HepG2 (cell line): Measurements from ENCODE around the gene ZNF503. TPM values are rescaled to one million over a fixed set of nuclear protein-coding genes. Genes with fewer than 3 reads are reported as not detected.
A peak's percentile ranks its signal among the peaks of the same experiment; 100 is the strongest.

Experiments used
- ATAC-seq: fragments of 200-7000 bp; cut with Tn5 transposase; 3 replicates; pipeline ENCODE4 v1.9.1; 2020; ENCODE audit warnings: mild to moderate bottlenecking, moderate library complexity
- BruUV-seq: library from RNA; stranded (reverse); fragments of 400-500 nt; replicated peaks from 2 replicates; lab custom pipeline; 2021; lab: Mats Ljungman, UMichigan
- CTCF ChIA-PET: fragments of 300-600 bp; formaldehyde crosslinking; extraction: SDS; loops from one replicate; lab custom pipeline; 2021; ENCODE audit warnings: low total read pairs, inconsistent platforms, low intra/inter-chr PET ratio; lab: Yijun Ruan, JAX
- POLR2A ChIA-PET: fragments of 350-600 bp; sonication (Branson Sonifier 250); formaldehyde crosslinking; loops from one replicate; lab custom pipeline; 2020; ENCODE audit warnings: antibody characterized with exemption, inconsistent platforms; lab: Yijun Ruan, JAX
- DNase-seq: peaks from one replicate; pipeline ENCODE4 v3.0.0-alpha.2; 2015; ENCODE audit warnings: low spot score
- FAIRE-seq: peaks from 3 replicates; lab custom pipeline; 2011; peaks lifted over from hg19 to GRCh38; lab: Jason Lieb, UNC
- H2AFZ ChIP-seq: one replicate; pipeline ENCODE4 v1.6.1; 2011; ENCODE audit warnings: low read length, inconsistent platforms
- H3K27ac ChIP-seq: fragments of 300-600 bp; 3 replicates; pipeline ENCODE4 v1.8.0; 2011; ENCODE audit warnings: mixed run types, mild to moderate bottlenecking, mixed read lengths, low read length, inconsistent platforms; ENCODE audit not compliant: insufficient read depth; ENCODE audit errors: extremely low read length
- H3K27me3 ChIP-seq, 2 experiments: fragments of 200-600 bp in 1 of 2; 2 replicates in 1 of 2; 3 replicates in 1 of 2; pipeline versions ENCODE4 v1.6.0 to v1.8.0; 2011; ENCODE audit warnings: low read length in 2 of 2, mild to moderate bottlenecking in 2 of 2, moderate library complexity in 2 of 2, inconsistent platforms in 1 of 2; ENCODE audit not compliant: insufficient read depth in 2 of 2, control insufficient read depth in 1 of 2
- H3K36me3 ChIP-seq, 2 experiments: fragments of 200-600 bp in 1 of 2; replicated peaks in 1 of 2; 2 replicates in 1 of 2; 3 replicates in 1 of 2; pipeline versions ENCODE4 v1.5.1 to v1.8.0; 2011; ENCODE audit warnings: low read length in 2 of 2, inconsistent platforms in 1 of 2; ENCODE audit not compliant: insufficient read depth in 2 of 2, control insufficient read depth in 1 of 2
- H3K4me1 ChIP-seq: 2 replicates; pipeline ENCODE4 v1.5.1; 2012; ENCODE audit warnings: low read length, inconsistent platforms; ENCODE audit not compliant: insufficient read depth
- H3K4me2 ChIP-seq: 2 replicates; pipeline ENCODE4 v1.6.0; 2011; ENCODE audit warnings: low read depth, low read length, inconsistent platforms
- H3K4me3 ChIP-seq, 3 experiments: fragments of 200-600 bp in 1 of 3; sonication (generic), shearing (Covaris generic) in 1 of 3; replicated peaks in 1 of 3; 2 replicates each; pipeline ENCODE4 v1.5.1; 2011 to 2016; ENCODE audit warnings: low read length in 3 of 3, inconsistent platforms in 2 of 3, low read depth in 2 of 3, mild to moderate bottlenecking in 2 of 3, control low read depth in 1 of 3, mixed read lengths in 1 of 3; ENCODE audit not compliant: insufficient read depth in 1 of 3
- H3K79me2 ChIP-seq: one replicate; pipeline ENCODE4 v1.6.1; 2011; ENCODE audit warnings: low read length, inconsistent platforms; ENCODE audit not compliant: insufficient read depth
- H3K9ac ChIP-seq: 2 replicates; pipeline ENCODE4 v1.6.0; 2011; ENCODE audit warnings: mild to moderate bottlenecking, low read depth, low read length, inconsistent platforms; ENCODE audit not compliant: insufficient read depth
- H3K9me3 ChIP-seq: 2 replicates; pipeline ENCODE4 v1.5.1; 2012; ENCODE audit warnings: mild to moderate bottlenecking, low read length
- H4K20me1 ChIP-seq: 2 replicates; pipeline ENCODE4 v1.6.0; 2011; ENCODE audit warnings: inconsistent platforms, mild to moderate bottlenecking, low read length, moderate library complexity; ENCODE audit not compliant: insufficient read depth
- AGO2 ChIP-seq: fragments of 200-400 bp; formaldehyde crosslinking; optimal IDR thresholded peaks from 2 replicates; pipeline ENCODE3; 2017; ENCODE audit warnings: mild to moderate bottlenecking, low read depth, low read length, moderate library complexity
- RBFOX2 ChIP-seq: fragments of 200-400 bp; formaldehyde crosslinking; IDR thresholded peaks from 2 replicates; pipeline ENCODE4 v1.6.1; 2017; ENCODE audit warnings: low read depth, mild to moderate bottlenecking, low read length
- TBX3 ChIP-seq: fragments of 450-650 bp; IDR thresholded peaks from 2 replicates; pipeline ENCODE4 v1.6.1; 2017; ENCODE audit warnings: antibody characterized with exemption, mild to moderate bottlenecking, inconsistent platforms, borderline replicate concordance
- ZC3H4 ChIP-seq: sonication (generic); formaldehyde crosslinking; IDR thresholded peaks from 2 replicates; pipeline ENCODE4 v1.4.0; 2020; ENCODE audit warnings: missing genetic modification reagents, borderline replicate concordance
- ZNF235 ChIP-seq: sonication (generic); formaldehyde crosslinking; IDR thresholded peaks from 2 replicates; pipeline ENCODE4 v1.8.1; 2023; ENCODE audit warnings: mild to moderate bottlenecking, missing genetic modification reagents, borderline replicate concordance
- WGBS: methylation state at CpG from one replicate; pipeline ENCODE4 v1.1.6; 2017; ENCODE audit warnings: low lambda C conversion rate; 5-methylcytosine and 5-hydroxymethylcytosine counted together
- in situ Hi-C: cut with HindIII; loops from 2 replicates; pipeline ENCODE4 v1.10.0; 2017; ENCODE audit warnings: low pct_unique_long_range_greater_than_20kb; ENCODE audit not compliant: extremely low pct_ligation_motif_present
- intact Hi-C: fragments of 100-400 bp; cut with micrococcal nuclease; formaldehyde crosslinking; loops from one replicate; pipeline ENCODE4 v1.10.0; 2022; ENCODE audit not compliant: unreplicated experiment
- polyA plus RNA-seq, 8 experiments: library from polyadenylated mRNA; depleted of rRNA in 3 of 8; stranded (reverse) in 7 of 8; unstranded in 1 of 8; fragments of >200 nt; fragmentation: Illumina TruSeq in 4 of 8; extraction: Trizol in 4 of 8; gene quantifications; 2 replicates each; pipeline versions ENCODE4 v1.2.1 to v1.2.3, GENCODE V29; 2011 to 2016; ENCODE audit warnings: low read depth in 4 of 8, missing spikeins in 1 of 8, mixed read lengths in 1 of 8; ENCODE audit not compliant: insufficient read depth in 1 of 8
- total RNA-seq, 5 experiments: library from RNA; depleted of rRNA; stranded (reverse); fragments of >200 nt; fragmentation: Illumina TruSeq; extraction: Trizol; gene quantifications; 2 replicates each; pipeline ENCODE4 v1.2.3, GENCODE V29; 2016; ENCODE audit warnings: low read depth in 1 of 5
- TF ChIP-seq, protein P1 (sequence below): sonication (generic); formaldehyde crosslinking; IDR thresholded peaks from 2 replicates; pipeline ENCODE4 v1.5.0; 2020; ENCODE audit warnings: missing genetic modification reagents

The ZNF503 gene
- total and polyA plus RNA-seq, 2 of the 13 experiments (the other 11 are each of a cell fraction or from before 2014, with no cell fraction given), result 2.7 to 8.3 TPM

DNA sequence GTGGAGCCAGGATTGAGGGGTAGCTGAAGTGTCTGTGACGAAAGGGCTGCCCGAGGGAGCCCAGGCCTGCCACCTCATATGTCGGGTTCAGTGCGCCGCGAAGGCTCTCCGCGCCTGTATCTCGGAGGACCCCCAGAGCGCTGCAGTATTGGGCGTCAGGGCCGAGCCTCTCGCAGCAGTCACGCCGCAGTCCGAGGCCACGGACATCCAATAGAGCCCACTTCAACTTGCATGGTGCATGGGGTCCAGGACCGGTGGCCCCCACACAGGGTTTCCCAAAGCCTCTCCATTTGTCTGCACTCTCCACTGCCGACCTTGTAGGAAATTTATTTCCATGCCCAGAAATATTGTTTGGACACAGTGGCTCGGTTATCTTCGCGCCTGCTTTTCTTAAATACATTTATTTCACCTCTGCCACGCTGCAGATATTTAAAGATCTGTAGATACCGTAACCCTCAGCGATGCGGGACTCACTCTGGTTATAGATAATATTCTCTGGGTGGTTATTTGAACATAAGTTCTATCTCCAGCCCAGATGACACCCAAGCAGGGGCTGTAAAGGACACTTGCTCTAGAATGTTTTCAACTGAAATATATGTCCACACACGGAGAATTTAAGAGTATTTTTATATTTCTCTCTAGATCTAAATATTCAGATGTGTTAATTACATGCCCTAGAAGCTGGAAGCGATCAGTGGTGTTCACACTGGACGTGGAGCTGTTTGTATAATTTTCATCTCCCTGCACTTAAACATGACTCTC lies 5.1 kb upstream of the ZNF503 start:
- Histone ChIP-seq H3K4me1 (peaks cover 20% of the 10 kb centered on the region), H3K9ac (no peak overlapping the region), H3K4me3 (no peak overlapping the region), H3K79me2 (peaks cover 21% of the 10 kb centered on the region), H3K9me3 (no peaks in the 10 kb centered on the region), H2AFZ (no peak overlapping the region), H3K36me3 (peaks cover 0 to 5% of the 10 kb centered on the region in 2 experiments; a peak in 1 of 5 replicates), H4K20me1 (no peaks in the 10 kb centered on the region), H3K27me3 (no peaks in the 10 kb centered on the region; a peak in 1 of 5 replicates), H3K4me2 (no peak overlapping the region), H3K27ac (no peak overlapping the region)
- no peak for ATAC-seq
- DNase-seq, result no peak
- ChIA-PET CTCF (no interaction called here), POLR2A (interaction anchor here (8.4 kb wide), 1 partner anchor 27 kb away, joined by 219 read pairs; the partner anchor contains the start of gene LRMDA)
- FAIRE-seq, result no peak
- 95% methylated on average over 19 of the region's 29 CpGs for WGBS
- no peak for TF ChIP-seq ZNF235 (CRISPR knock-in tag)
- TF ChIP-seq ZC3H4 (CRISPR knock-in tag), result no peak
- TF ChIP-seq TBX3, result no peak
- TF ChIP-seq RBFOX2, result peak; percentile 61; the same call in 1 of the 2 replicates
- TF ChIP-seq, protein P1, sequence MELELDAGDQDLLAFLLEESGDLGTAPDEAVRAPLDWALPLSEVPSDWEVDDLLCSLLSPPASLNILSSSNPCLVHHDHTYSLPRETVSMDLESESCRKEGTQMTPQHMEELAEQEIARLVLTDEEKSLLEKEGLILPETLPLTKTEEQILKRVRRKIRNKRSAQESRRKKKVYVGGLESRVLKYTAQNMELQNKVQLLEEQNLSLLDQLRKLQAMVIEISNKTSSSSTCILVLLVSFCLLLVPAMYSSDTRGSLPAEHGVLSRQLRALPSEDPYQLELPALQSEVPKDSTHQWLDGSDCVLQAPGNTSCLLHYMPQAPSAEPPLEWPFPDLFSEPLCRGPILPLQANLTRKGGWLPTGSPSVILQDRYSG (CRISPR knock-in tag), result no peak
- TF ChIP-seq AGO2, result peak; percentile 88
- BruUV-seq, result no TSS peak
- in situ Hi-C loops, result no loop called here
- intact Hi-C loops, result loop anchor here (5.0 to 10.0 kb wide), 3 partner anchors 198 to 1141 kb away; no protein-coding TSS in a partner anchor
